Keratinocyte (primary cell): ENCODE data around the gene SRM. TPM values are rescaled to one million over a fixed set of nuclear protein-coding genes. Genes with fewer than 3 reads are reported as not detected.

Experiments
- DNase-seq: peaks from one replicate; pipeline ENCODE4 v3.0.0-alpha.2; 2011; ENCODE audit warnings: low read depth, missing footprints, low spot score
- FAIRE-seq: peaks from 2 replicates; lab custom pipeline; 2011; peaks lifted over from hg19 to GRCh38; lab: Jason Lieb, UNC
- H2AFZ ChIP-seq: 2 replicates; pipeline ENCODE4 v1.6.0; 2012; ENCODE audit warnings: low read length, control low read depth, inconsistent platforms; ENCODE audit not compliant: control insufficient read depth
- H3K27ac ChIP-seq: 2 replicates; pipeline ENCODE4 v1.5.1; 2011; ENCODE audit warnings: low read length; ENCODE audit not compliant: control insufficient read depth, insufficient read depth
- H3K27me3 ChIP-seq: 3 replicates; pipeline ENCODE4 v1.6.0; 2011; ENCODE audit warnings: low read length; ENCODE audit not compliant: control insufficient read depth, insufficient read depth; ENCODE audit errors: extremely low read depth
- H3K36me3 ChIP-seq, 2 experiments: 2 replicates in 1 of 2; 3 replicates in 1 of 2; pipeline ENCODE4 v1.5.1; 2011; ENCODE audit warnings: low read length in 2 of 2, mild to moderate bottlenecking in 1 of 2; ENCODE audit not compliant: control insufficient read depth in 2 of 2, insufficient read depth in 2 of 2; ENCODE audit errors: extremely low read depth in 1 of 2
- H3K4me1 ChIP-seq: 3 replicates; pipeline ENCODE4 v1.5.1; 2011; ENCODE audit warnings: low read length; ENCODE audit not compliant: control insufficient read depth, insufficient read depth; ENCODE audit errors: extremely low read depth
- H3K4me2 ChIP-seq: 3 replicates; pipeline ENCODE4 v1.6.0; 2011; ENCODE audit warnings: low read depth, low read length; ENCODE audit not compliant: control insufficient read depth, insufficient read depth; ENCODE audit errors: extremely low read depth
- H3K4me3 ChIP-seq, 3 experiments: fragments of 200-600 bp in 1 of 3; sonication (generic) in 1 of 3; 2 replicates in 2 of 3; 3 replicates in 1 of 3; pipeline ENCODE4 v1.5.1; 2011 to 2016; ENCODE audit warnings: low read length in 3 of 3, mild to moderate bottlenecking in 3 of 3, control low read depth in 2 of 3, inconsistent platforms in 1 of 3, low read depth in 1 of 3, mixed read lengths in 1 of 3, mixed run types in 1 of 3, moderate library complexity in 1 of 3; ENCODE audit not compliant: control insufficient read depth in 2 of 3, insufficient read depth in 2 of 3; ENCODE audit errors: extremely low read depth in 1 of 3
- H3K79me2 ChIP-seq: 2 replicates; pipeline ENCODE4 v1.6.0; 2012; ENCODE audit warnings: low read length; ENCODE audit not compliant: control insufficient read depth, insufficient read depth
- H3K9ac ChIP-seq: 3 replicates; pipeline ENCODE4 v1.6.0; 2011; ENCODE audit warnings: low read length; ENCODE audit not compliant: control insufficient read depth, insufficient read depth; ENCODE audit errors: extremely low read depth
- H3K9me1 ChIP-seq: 3 replicates; pipeline ENCODE4 v1.6.0; 2011; ENCODE audit warnings: low read length; ENCODE audit not compliant: control insufficient read depth, insufficient read depth; ENCODE audit errors: extremely low read depth
- H3K9me3 ChIP-seq: 2 replicates; pipeline ENCODE4 v1.5.1; 2012; ENCODE audit warnings: low read depth, low read length; ENCODE audit not compliant: control insufficient read depth
- H4K20me1 ChIP-seq: 3 replicates; pipeline ENCODE4 v1.6.0; 2011; ENCODE audit warnings: low read length; ENCODE audit not compliant: control insufficient read depth, insufficient read depth; ENCODE audit errors: extremely low read depth
- CTCF ChIP-seq, 3 experiments: IDR thresholded peaks in 1 of 3; conservative IDR thresholded peaks in 1 of 3; optimal IDR thresholded peaks in 1 of 3; 2 replicates in 2 of 3; 3 replicates in 1 of 3; pipeline versions ENCODE3 to v1.5.1; 2011; ENCODE audit warnings: low read length in 3 of 3, mild to moderate bottlenecking in 3 of 3, moderate library complexity in 2 of 3, control low read depth in 1 of 3, inconsistent platforms in 1 of 3; ENCODE audit not compliant: insufficient read depth in 2 of 3; ENCODE audit errors: extremely low read depth in 1 of 3
- EZH2 ChIP-seq: IDR thresholded peaks from one replicate; pipeline ENCODE4 v1.6.1; 2012; ENCODE audit warnings: inconsistent platforms, mild to moderate bottlenecking, low read length, moderate library complexity
- dilution Hi-C: fragments of 300-500 bp; cut with MboI; formaldehyde crosslinking; loops from one replicate; pipeline ENCODE4 v1.7.0; 2020; ENCODE audit warnings: low sequenced_read_pairs; ENCODE audit not compliant: extremely low pct_ligation_motif_present
- polyA plus RNA-seq, 5 experiments: library from polyadenylated mRNA; depleted of rRNA in 3 of 5; stranded (reverse) in 3 of 5; stranded (forward) in 1 of 5; unstranded in 1 of 5; fragments of >200 nt; gene quantifications; 1 replicate in 1 of 5; 2 replicates in 3 of 5; 3 replicates in 1 of 5; pipeline versions ENCODE4 v1.2.1 to v1.2.3, GENCODE V29; 2011 to 2012; ENCODE audit warnings: missing spikeins in 2 of 5, low read depth in 1 of 5, low replicate concordance in 1 of 5

The SRM gene
- polyA plus RNA-seq, 1 donor (not counting 4 experiments of a cell fraction or from before 2014, with no cell fraction given), result 32.8 TPM

- dilution Hi-C loops, result no loop called here
- Histone ChIP-seq H4K20me1 (peaks cover under 1% of the 10 kb centered on the region), H3K4me3 (peak overlapping the region; percentile 71 to 99 (median 80)), H3K27me3 (no peaks in the 10 kb centered on the region), H3K9ac (peak overlapping the region; percentile 78), H3K9me3 (no peaks in the 10 kb centered on the region), H3K9me1 (no peaks in the 10 kb centered on the region), H3K4me1 (peaks cover 19% of the 10 kb centered on the region), H3K27ac (peak overlapping the region; percentile 42), H3K36me3 (peaks cover 14 to 28% of the 10 kb centered on the region in 2 experiments), H3K4me2 (peak overlapping the region; percentile 91), H3K79me2 (peaks cover 26% of the 10 kb centered on the region), H2AFZ (no peak overlapping the region)
- DNase-seq (no peak), FAIRE-seq (no peak)
- no peak for TF ChIP-seq CTCF (optimal IDR thresholded peaks at IDR 0.05 in 1 of 3, IDR thresholded peaks at IDR 0.05 in 1 of 3, conservative IDR thresholded peaks at IDR 0.05 in 1 of 3; ENCODE audit: extremely low read depth in 1 of 3, insufficient read depth in 2 of 3, low read length in 3 of 3)
- no peak for TF ChIP-seq EZH2
Measured at GRCh38 chr1:11058595-11059154, 1.1 kb downstream of the SRM start.

- Histone ChIP-seq H3K4me3 (peak overlapping the region in 1 of 3 experiments; percentile 80), H3K4me2 (no peak overlapping the region)
Measured at GRCh38 chr1:11058026-11058425, 1.8 kb downstream of the SRM start.

More at GRCh38 chr1:11058026-11058425, 1.8 kb downstream of the SRM start:
- dilution Hi-C loops, result no loop called here
- TF ChIP-seq EZH2 (no peak), CTCF (optimal IDR thresholded peaks at IDR 0.05 in 1 of 3, IDR thresholded peaks at IDR 0.05 in 1 of 3, conservative IDR thresholded peaks at IDR 0.05 in 1 of 3; ENCODE audit: extremely low read depth in 1 of 3, insufficient read depth in 2 of 3, low read length in 3 of 3) (no peak)
- Histone ChIP-seq H3K36me3 (peaks cover 11 to 23% of the 10 kb centered on the region in 2 experiments), H3K4me1 (peaks cover 19% of the 10 kb centered on the region), H2AFZ (no peak overlapping the region), H3K9me3 (no peaks in the 10 kb centered on the region), H3K9ac (no peak overlapping the region), H4K20me1 (peaks cover 2% of the 10 kb centered on the region), H3K9me1 (no peaks in the 10 kb centered on the region), H3K79me2 (peaks cover 26% of the 10 kb centered on the region), H3K27me3 (no peaks in the 10 kb centered on the region), H3K27ac (no peak overlapping the region)
- no peak for DNase-seq
- FAIRE-seq, result no peak
